Pulmonary artery endothelial cell (primary cell): ENCODE results near the gene RETREG1. TPM values are rescaled to one million over a fixed set of nuclear protein-coding genes. Genes with fewer than 3 reads are reported as not detected.
"Not testable (repeated sequence)": the region's sequence is repeated elsewhere in the genome, so short reads cannot be mapped to it uniquely, and the experiment has no call there.

Source experiments
- DNase-seq: peaks from one replicate; pipeline ENCODE4 v3.0.0-alpha.2; 2011; ENCODE audit warnings: low read depth, low spot score
- total RNA-seq: library from RNA; depleted of rRNA; stranded (reverse); fragments of >200 nt; gene quantifications from 2 replicates; pipeline ENCODE4 v1.2.3, GENCODE V29; 2014

The RETREG1 gene
- total RNA-seq, 1 donor from 2014 or later = 0.07 TPM

DNA sequence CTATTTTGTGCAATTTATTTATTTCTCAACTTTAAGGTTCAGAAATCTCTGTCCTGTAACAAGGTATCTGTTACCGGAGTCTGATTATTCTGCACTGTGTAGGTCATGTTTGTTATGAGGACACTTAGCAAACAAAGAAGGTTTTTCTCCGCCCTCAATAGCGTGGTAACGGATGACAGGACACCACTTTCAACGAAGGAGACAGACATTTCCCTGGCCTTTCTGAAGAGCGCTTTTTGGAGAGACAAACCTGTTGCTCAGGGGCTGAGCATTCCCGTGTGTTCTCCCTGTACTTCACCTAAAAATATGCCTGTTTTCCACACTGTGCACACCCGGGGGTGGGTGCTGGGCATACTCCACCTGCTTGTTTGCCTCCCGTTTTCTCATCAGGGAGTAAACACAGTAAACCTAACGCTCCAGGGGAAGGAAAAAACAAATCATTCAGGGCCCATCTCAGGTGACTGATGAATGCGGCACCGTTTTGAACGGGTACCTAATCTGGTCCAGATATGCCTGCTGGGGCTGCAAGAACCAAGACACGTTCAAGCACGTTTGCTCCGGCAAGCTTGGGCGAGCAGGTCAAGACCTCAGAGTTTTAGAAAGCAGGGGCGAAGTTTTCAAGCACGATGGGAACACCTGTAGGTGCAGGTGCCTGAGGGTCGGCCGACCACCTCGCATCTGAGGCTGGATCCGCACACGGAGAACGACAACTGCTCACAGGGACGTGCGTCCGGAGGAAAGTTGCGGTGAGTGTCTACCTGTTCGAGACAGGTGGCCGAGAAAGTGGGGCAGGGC, 859 bp downstream of the RETREG1 start:
- no peak for DNase-seq

DNA sequence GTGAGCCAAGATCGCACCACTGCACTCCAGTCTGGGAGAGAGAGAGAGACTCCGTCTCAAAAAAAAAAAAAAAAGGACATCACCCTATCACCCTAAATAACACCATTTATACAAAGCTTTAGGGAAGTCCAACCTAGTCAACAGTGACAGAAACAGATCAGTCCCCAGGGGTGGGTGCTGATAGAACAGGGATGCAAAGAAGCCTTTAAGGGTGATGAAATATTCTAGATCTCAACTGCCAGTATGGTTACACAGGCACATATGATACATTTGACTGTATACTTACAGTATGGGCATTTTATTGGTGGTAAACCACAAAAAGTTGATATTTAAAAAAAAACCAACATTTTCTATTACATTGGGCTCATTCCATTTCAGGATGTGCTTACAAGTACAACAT, 4.8 kb downstream of the RETREG1 start:
- DNase-seq = no peak

GRCh38 chr5:16610896-16611295, 5.9 kb downstream of the RETREG1 start:
- DNase-seq = not testable (repeated sequence)

GRCh38 chr5:16609412-16609811, 7.4 kb downstream of the RETREG1 start:
- DNase-seq = no peak

DNA sequence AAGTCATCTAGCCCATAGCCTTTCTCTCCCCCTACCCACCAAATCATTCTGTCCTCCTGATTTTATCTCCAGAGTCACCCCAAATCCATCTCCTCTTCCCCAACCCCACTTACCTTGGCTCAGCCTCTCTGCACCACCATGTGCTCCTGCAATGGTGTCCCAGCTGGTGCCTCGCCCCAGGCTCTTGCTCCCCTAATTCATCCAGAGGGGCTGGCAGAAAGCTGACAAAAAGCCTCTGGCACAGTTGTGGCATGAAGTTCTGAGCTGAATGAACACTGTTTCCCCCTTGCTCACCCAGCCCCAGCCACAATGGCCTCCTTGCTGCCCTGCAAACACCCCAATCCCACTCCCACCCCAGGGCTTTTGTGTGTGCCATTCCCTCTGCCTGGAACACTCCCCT, 10.2 kb downstream of the RETREG1 start:
- no peak for DNase-seq

DNA sequence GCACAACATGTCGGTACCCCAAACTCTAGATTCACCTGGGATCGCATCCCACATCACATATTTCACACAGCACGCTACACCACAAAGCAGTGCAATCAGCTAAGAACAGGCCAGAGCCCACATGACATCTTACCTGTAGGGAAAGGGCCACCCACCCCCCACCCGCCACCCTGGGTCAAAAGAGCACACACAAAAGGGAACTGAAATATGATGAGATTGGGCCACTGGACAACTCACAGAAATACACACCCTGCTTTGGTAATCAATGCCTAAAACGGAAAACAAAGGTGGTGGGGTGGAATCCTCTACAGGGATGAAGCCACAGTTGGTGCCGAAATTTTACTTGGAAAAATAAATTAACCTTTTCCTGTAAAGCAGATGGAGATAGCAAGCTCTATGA, 13.1 kb downstream of the RETREG1 start:
- no peak for DNase-seq

DNA sequence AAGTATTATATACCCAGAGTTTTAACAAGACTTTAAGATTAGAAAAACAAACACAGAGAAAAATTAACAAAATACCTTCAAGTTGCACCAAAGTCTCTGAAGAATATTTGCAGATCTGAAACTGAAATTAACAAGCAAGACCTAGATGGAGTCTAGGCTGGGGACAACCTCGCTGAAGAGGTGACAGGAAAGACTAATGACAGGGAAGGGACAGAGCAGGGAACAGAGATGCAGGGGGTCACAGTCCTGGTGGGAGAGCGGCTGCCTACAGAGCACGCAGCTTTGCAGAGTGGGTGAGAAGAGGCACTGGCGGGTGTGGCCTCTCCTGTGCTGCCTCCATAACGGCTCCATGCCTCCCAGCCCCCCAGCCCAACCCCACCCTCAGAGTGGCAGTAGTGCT, 13.5 kb downstream of the RETREG1 start:
- DNase-seq = no peak

- no peak for DNase-seq
Observed at GRCh38 chr5:16602182-16602581, 14.6 kb downstream of the RETREG1 start.

DNA sequence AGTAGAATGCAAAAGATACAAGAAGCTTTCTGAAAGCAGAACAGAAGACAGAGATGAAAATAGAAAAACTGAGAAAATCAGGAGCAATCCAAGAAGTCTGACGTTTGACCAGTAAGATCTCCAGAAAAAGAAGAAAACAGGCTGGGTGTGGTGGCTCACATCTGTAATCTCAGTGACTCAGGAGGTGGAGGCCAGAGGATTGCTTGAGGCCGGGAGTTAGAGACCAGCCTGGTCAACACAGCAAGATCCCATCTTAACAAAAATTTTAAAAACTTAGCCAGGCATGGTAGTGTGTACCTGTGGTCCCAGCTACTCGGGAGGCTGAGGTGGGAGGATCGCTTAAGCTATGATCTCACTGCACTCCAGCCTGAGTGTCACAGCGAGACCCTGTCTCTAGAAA, 15.9 kb downstream of the RETREG1 start:
- no peak for DNase-seq

DNA sequence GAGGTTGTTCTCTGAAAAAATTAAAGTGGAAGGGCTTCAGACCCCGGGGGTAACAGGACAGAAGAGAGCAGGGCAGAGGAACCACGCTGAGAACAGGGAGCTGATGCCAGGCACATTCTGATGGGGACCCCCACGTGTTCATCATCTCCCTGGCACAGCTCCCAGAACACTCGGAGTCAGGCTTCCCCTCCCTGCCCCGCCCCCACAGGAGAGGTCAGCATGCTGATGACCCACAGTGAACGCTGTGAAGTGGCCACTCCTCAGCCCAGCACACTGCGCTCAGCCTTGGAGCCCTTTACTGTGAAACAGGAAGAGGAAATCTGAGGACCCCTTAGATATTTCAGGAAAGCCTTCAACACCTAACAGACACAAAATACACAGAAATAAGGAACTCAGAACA, 16.4 kb downstream of the RETREG1 start:
- DNase-seq = no peak

GRCh38 chr5:16597946-16598694, 18.7 kb downstream of the RETREG1 start:
- no peak for DNase-seq

DNA sequence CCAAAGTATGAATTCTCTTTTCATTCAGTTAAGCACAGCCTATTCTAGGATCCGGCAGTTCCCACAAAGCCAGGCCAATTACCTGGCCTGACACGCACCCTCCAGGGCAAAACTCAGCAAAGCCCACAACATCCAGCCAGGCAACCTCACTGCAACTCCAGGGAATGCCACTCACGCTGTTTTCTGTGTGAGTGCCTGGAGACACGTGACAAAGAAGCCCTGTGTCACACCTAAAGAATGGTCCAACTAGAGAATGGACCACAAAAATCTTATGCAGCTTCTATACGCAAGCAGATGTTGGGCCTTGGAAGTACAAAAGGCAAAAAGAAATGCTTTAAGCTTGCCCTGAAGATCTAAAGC, 20.2 kb downstream of the RETREG1 start:
- DNase-seq = no peak

- DNase-seq = no peak
Observed at GRCh38 chr5:16595881-16596580, 20.8 kb downstream of the RETREG1 start.

- no peak for DNase-seq
Observed at GRCh38 chr5:16593628-16594027, 23.2 kb downstream of the RETREG1 start.

DNA sequence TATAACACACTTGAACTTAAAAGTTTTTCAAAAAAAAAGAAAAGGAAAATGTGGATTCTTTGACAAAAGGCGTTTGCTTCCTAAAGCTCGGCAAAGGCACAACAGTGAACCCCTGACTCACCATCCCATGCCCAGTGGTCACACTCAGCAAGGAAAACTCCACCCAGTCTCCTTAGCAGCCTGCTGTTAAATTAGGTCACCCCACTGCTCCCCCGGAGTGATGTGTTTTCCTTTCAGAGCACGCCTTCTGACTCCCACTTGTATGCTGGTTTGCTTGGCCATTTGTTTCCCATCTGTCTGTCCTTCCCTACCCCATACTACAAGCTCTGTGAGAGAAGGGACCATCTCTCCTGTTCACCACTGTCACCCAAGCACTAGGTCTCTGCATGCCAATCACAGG, 23.8 kb downstream of the RETREG1 start:
- no peak for DNase-seq

DNA sequence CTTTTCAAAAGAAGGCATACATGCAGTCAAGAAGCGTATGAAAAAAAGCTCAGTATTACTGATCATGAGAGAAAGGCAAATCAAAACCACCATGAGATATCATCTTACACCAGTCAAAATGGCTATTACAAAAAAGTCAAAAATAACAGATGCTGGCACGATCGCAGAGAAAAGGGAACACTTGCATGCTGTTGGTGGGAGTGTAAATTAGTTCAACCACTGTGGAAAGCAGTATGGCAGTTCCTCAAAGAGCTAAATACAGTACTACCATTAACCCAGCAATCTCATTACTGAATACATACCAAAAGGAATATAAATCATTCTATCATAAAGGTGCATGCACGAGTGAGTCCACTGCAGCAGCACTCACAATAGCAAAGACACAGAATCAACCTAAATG, 24.5 kb downstream of the RETREG1 start:
- DNase-seq = no peak

- DNase-seq = no peak
Observed at GRCh38 chr5:16590685-16591084, 26.1 kb downstream of the RETREG1 start.

DNA sequence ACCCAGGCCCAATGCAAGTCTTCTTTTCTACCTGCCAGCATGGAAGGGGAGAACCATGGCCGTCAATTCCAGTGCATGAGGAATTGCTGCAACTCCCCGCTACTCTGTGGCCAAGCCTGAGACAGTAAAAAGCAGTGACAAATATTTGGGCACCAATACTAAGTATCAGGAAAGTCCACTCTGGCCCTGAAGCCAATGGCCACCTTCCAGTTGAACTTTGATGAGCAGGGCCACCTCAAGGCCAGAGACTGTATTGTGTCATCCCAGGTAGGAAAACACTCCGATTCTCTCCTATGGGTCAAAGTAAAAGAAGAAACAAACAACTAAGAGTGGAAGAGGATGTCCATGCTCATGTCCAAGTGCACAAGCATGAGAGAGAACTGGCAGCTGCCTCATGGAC, 27.1 kb downstream of the RETREG1 start:
- no peak for DNase-seq

- DNase-seq = no peak
Observed at GRCh38 chr5:16588434-16589214, 28.2 kb downstream of the RETREG1 start.

DNA sequence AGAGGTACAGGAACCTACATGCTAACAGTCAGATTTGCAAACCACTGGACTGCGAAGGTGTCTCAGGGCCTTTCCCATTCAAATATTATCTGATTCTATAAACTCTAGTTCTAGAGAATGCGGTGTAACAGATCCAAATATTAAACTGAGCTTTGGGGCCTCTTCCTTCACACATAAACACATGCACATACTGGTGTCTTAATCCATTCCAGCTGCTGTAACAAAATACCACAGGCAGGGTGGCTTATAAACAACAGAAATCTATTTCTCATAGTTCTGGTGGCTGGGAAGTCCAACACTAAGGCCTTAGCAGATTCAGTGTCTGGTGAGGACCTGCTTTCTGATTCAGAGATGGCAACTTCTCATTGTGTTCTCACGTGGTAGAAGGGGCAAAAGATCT, 30.2 kb downstream of the RETREG1 start:
- no peak for DNase-seq

DNA sequence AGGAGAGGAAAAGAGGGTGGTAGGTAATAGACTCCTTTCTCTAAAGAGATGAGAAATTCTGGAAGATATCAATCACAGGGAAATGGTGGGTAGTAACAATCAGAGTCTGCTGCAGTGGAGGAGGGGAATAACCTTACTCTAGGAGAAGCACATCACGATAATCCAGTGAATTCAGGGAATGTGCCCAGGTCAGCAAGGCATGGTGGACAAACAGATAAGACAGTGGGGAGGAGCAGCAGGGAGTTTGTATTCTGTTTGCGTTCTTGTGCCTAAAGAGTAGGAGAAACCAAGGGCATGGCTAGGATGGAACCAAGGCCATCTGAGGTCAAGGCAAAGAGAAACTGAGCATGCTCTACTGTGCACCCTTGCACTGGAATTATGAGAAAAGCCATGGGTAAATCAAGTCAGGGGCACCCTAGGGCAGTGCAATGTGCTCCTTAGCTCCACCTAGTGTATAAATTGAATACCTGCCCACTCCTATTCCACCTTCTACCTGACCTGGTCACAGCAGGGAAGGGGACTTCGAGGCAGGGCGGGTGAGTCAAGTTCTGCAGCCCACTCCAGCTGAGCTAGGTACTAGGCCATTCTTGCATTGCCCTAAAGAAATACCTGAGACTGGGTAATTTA, 31.6 kb downstream of the RETREG1 start:
- DNase-seq = no peak
